ENCODE measurements around the gene OR5M3. TPM values are rescaled to one million over a fixed set of nuclear protein-coding genes. Genes with fewer than 3 reads are reported as not detected.

The OR5M3 gene
- polyA plus RNA-seq (2012; ENCODE audit: insufficient read depth, insufficient read length, low read depth) = not detected

- no peaks in the 10 kb centered on the region for H3K27me3 ChIP-seq
- no peaks in the 10 kb centered on the region for H3K4me1 ChIP-seq
- no peaks in the 10 kb centered on the region for H3K36me3 ChIP-seq
- no peaks in the 10 kb centered on the region for H3K9me3 ChIP-seq
- TF ChIP-seq CTCF (IDR thresholded peaks at IDR 0.05; ENCODE audit: low read depth, low read length) = no peak
- H3K4me3 ChIP-seq (ENCODE audit: low read depth, low read length) = no peak within 1 kb of the TSS
- DNase-seq = no peak
Observed at GRCh38 chr11:56473252-56473651, at the start of gene OR5M3. OR5M3 (minus strand) TSS chr11:56473352; CDS start chr11:56470497, 2,855 bp downstream.

GRCh38 chr11:56522008-56522407 is 48.9 kb upstream of the OR5M3 start:
- Histone ChIP-seq H3K9me3 (no peaks in the 10 kb centered on the region), H3K4me1 (no peaks in the 10 kb centered on the region), H3K4me3 (ENCODE audit: low read depth, low read length) (no peak overlapping the region), H3K27me3 (no peaks in the 10 kb centered on the region), H3K36me3 (no peaks in the 10 kb centered on the region)
- TF ChIP-seq CTCF (IDR thresholded peaks at IDR 0.05; ENCODE audit: low read depth, low read length) = no peak
- DNase-seq = no peak

GRCh38 chr11:56513280-56513679 is 40.1 kb upstream of the OR5M3 start:
- DNase-seq = no peak
- no peak overlapping the region for H3K4me3 ChIP-seq (ENCODE audit: low read depth, low read length)
- H3K4me1 ChIP-seq = no peaks in the 10 kb centered on the region
- no peak for TF ChIP-seq CTCF (IDR thresholded peaks at IDR 0.05; ENCODE audit: low read depth, low read length)
- no peaks in the 10 kb centered on the region for H3K27me3 ChIP-seq
- H3K36me3 ChIP-seq = no peaks in the 10 kb centered on the region
- H3K9me3 ChIP-seq = no peaks in the 10 kb centered on the region

GRCh38 chr11:56509439-56509838 is 36.3 kb upstream of the OR5M3 start:
- Histone ChIP-seq H3K36me3 (no peaks in the 10 kb centered on the region), H3K4me1 (no peaks in the 10 kb centered on the region), H3K9me3 (no peaks in the 10 kb centered on the region), H3K4me3 (ENCODE audit: low read depth, low read length) (no peak overlapping the region), H3K27me3 (no peaks in the 10 kb centered on the region)
- no peak for TF ChIP-seq CTCF (IDR thresholded peaks at IDR 0.05; ENCODE audit: low read depth, low read length)
- DNase-seq = no peak

- no peaks in the 10 kb centered on the region for H3K9me3 ChIP-seq
- no peak for DNase-seq
- no peaks in the 10 kb centered on the region for H3K4me1 ChIP-seq
- no peak overlapping the region for H3K4me3 ChIP-seq (ENCODE audit: low read depth, low read length)
- TF ChIP-seq CTCF (IDR thresholded peaks at IDR 0.05; ENCODE audit: low read depth, low read length) = no peak
- H3K36me3 ChIP-seq = no peaks in the 10 kb centered on the region
- no peaks in the 10 kb centered on the region for H3K27me3 ChIP-seq
Observed at GRCh38 chr11:56497010-56497409, 23.9 kb upstream of the OR5M3 start.

GRCh38 chr11:56495117-56495516 is 22.0 kb upstream of the OR5M3 start:
- H3K27me3 ChIP-seq = no peaks in the 10 kb centered on the region
- H3K36me3 ChIP-seq = no peaks in the 10 kb centered on the region
- no peak for DNase-seq
- no peak for TF ChIP-seq CTCF (IDR thresholded peaks at IDR 0.05; ENCODE audit: low read depth, low read length)
- no peaks in the 10 kb centered on the region for H3K4me1 ChIP-seq
- no peaks in the 10 kb centered on the region for H3K9me3 ChIP-seq
- no peak overlapping the region for H3K4me3 ChIP-seq (ENCODE audit: low read depth, low read length)
